ENCODE results near the gene GUCD1.

GUCD1 gene

DNA sequence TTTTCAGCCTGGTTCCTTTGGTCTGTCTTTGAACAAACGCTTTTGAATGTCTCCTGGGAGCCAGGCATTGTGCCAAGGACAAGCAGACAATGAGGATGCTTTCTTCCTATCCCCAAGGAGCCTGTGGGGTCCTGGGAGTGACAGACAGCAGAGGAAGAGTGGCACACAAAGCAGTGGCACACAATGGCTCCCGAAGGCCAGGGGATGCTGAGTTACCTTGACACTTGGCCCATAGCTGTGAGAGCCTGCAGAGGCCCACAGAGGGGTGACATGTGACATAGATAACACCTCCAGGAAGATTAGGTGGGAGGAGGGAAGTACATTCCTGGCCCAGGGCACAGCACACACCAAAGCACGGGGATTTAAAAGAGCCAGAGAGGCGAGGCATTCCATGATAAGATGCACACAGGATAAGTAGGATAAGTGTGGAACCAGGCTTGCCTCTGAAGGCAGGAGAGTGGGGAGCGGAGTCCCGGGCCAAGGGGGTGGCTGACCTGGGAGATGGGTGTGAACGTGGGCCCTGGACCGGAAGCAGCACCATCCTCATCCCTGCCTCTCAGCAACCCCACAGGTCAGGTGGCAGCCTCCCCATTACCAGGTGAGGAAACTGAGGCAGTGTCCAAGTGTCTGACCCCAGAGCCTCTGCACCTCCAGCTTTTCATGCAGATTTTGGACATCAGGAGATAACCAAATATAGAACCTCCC, 53.5 kb downstream of the GUCD1 start:
- TF ChIP-seq ZNF521 (tag by site-specific recombination; IDR thresholded peaks at IDR 0.05): no peak
- no peak for TF ChIP-seq ZXDB (tag by site-specific recombination; IDR thresholded peaks at IDR 0.05)
- TF ChIP-seq ZNF658 (tag by site-specific recombination; IDR thresholded peaks at IDR 0.05): no peak
- no peak for TF ChIP-seq ZNF394 (tag by site-specific recombination; IDR thresholded peaks at IDR 0.05; ENCODE audit: borderline replicate concordance)
- TF ChIP-seq, protein P1, sequence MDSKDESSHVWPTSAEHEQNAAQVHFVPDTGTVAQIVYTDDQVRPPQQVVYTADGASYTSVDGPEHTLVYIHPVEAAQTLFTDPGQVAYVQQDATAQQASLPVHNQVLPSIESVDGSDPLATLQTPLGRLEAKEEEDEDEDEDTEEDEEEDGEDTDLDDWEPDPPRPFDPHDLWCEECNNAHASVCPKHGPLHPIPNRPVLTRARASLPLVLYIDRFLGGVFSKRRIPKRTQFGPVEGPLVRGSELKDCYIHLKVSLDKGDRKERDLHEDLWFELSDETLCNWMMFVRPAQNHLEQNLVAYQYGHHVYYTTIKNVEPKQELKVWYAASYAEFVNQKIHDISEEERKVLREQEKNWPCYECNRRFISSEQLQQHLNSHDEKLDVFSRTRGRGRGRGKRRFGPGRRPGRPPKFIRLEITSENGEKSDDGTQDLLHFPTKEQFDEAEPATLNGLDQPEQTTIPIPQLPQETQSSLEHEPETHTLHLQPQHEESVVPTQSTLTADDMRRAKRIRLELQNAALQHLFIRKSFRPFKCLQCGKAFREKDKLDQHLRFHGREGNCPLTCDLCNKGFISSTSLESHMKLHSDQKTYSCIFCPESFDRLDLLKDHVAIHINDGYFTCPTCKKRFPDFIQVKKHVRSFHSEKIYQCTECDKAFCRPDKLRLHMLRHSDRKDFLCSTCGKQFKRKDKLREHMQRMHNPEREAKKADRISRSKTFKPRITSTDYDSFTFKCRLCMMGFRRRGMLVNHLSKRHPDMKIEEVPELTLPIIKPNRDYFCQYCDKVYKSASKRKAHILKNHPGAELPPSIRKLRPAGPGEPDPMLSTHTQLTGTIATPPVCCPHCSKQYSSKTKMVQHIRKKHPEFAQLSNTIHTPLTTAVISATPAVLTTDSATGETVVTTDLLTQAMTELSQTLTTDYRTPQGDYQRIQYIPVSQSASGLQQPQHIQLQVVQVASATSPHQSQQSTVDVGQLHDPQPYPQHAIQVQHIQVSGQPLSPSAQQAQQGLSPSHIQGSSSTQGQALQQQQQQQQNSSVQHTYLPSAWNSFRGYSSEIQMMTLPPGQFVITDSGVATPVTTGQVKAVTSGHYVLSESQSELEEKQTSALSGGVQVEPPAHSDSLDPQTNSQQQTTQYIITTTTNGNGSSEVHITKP (tag by site-specific recombination; IDR thresholded peaks at IDR 0.05): no peak
- no peak for TF ChIP-seq ZNF561 (tag by site-specific recombination; IDR thresholded peaks at IDR 0.05; ENCODE audit: borderline replicate concordance)
- TF ChIP-seq ZNF501 (tag by site-specific recombination; IDR thresholded peaks at IDR 0.05): no peak
- TF ChIP-seq ZBTB48 (tag by site-specific recombination; IDR thresholded peaks at IDR 0.05): no peak
- ChIA-PET POLR2A (no interaction called here), CTCF (interaction anchor here (0.8 to 6.7 kb wide), 10 partner anchors 8 to 976 kb away, joined by 3 to 99 read pairs (median 8); no protein-coding TSS in a partner anchor)
- Histone ChIP-seq H3K36me3 (ENCODE audit: control insufficient read depth in 2 of 2, insufficient read depth in 1 of 2, low read length in 2 of 2) (no peaks in the 10 kb centered on the region), H3K27ac (ENCODE audit: extremely low read depth, low read depth, low read length) (no peak overlapping the region), H3K4me1 (ENCODE audit: control insufficient read depth, insufficient read depth, low read length) (peaks cover under 1% of the 10 kb centered on the region; the same call in 1 of the 2 replicates), H3K9me3 (ENCODE audit: control insufficient read depth, insufficient read depth, low read depth, low read length) (no peaks in the 10 kb centered on the region), H3K4me3 (ENCODE audit: low read depth, low read length) (no peak overlapping the region)

DNA sequence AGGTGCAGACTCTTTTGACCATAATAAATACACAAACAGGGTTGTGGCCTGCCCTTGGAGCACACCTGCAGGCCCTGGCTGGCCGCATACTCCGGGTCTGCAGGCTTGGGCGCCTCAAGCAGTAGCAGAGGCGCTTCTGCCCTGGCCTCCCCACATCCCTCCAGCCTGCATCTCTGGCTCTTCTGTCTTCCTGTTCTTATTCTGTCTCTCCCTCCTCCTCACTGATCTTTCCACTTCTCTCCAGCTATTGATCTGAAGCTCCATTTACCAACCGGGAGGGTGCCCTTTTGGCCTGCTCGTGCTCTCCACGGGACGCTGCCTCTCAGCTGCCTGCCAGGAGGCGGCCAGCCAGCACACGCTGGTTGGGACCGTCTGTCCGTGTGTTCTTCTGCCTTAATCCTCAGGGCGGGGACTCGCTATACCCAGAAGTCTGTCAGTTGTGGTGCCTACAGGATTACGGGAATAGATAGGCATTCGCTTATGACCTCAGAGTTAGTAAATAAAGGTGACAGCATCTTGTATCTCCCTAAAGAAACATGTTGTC, 54.6 kb downstream of the GUCD1 start:
- Histone ChIP-seq H3K36me3 (ENCODE audit: control insufficient read depth in 2 of 2, insufficient read depth in 1 of 2, low read length in 2 of 2) (no peaks in the 10 kb centered on the region), H3K9me3 (ENCODE audit: control insufficient read depth, insufficient read depth, low read depth, low read length) (no peaks in the 10 kb centered on the region), H3K4me3 (ENCODE audit: low read depth, low read length) (no peak overlapping the region), H3K27ac (ENCODE audit: extremely low read depth, low read depth, low read length) (no peak overlapping the region), H3K4me1 (ENCODE audit: control insufficient read depth, insufficient read depth, low read length) (no peaks in the 10 kb centered on the region)
- ChIA-PET POLR2A (no interaction called here), CTCF (interaction anchor here (0.6 to 6.7 kb wide), 5 partner anchors 12 to 403 kb away, joined by 3 to 99 read pairs (median 4); no protein-coding TSS in a partner anchor)
- TF ChIP-seq HOXC10 (CRISPR knock-in tag; IDR thresholded peaks at IDR 0.05): no peak
- no peak for TF ChIP-seq PRDM1 (tag by site-specific recombination; IDR thresholded peaks at IDR 0.05)
- no peak for TF ChIP-seq KLF1 (tag by site-specific recombination; IDR thresholded peaks at IDR 0.05)
- TF ChIP-seq, protein P2, sequence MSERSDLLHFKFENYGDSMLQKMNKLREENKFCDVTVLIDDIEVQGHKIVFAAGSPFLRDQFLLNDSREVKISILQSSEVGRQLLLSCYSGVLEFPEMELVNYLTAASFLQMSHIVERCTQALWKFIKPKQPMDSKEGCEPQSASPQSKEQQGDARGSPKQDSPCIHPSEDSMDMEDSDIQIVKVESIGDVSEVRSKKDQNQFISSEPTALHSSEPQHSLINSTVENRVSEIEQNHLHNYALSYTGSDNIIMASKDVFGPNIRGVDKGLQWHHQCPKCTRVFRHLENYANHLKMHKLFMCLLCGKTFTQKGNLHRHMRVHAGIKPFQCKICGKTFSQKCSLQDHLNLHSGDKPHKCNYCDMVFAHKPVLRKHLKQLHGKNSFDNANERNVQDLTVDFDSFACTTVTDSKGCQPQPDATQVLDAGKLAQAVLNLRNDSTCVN (tag by site-specific recombination; optimal IDR thresholded peaks at IDR 0.05): no peak
- TF ChIP-seq ZNF707 (tag by site-specific recombination; IDR thresholded peaks at IDR 0.05): no peak
- TF ChIP-seq, protein P3, sequence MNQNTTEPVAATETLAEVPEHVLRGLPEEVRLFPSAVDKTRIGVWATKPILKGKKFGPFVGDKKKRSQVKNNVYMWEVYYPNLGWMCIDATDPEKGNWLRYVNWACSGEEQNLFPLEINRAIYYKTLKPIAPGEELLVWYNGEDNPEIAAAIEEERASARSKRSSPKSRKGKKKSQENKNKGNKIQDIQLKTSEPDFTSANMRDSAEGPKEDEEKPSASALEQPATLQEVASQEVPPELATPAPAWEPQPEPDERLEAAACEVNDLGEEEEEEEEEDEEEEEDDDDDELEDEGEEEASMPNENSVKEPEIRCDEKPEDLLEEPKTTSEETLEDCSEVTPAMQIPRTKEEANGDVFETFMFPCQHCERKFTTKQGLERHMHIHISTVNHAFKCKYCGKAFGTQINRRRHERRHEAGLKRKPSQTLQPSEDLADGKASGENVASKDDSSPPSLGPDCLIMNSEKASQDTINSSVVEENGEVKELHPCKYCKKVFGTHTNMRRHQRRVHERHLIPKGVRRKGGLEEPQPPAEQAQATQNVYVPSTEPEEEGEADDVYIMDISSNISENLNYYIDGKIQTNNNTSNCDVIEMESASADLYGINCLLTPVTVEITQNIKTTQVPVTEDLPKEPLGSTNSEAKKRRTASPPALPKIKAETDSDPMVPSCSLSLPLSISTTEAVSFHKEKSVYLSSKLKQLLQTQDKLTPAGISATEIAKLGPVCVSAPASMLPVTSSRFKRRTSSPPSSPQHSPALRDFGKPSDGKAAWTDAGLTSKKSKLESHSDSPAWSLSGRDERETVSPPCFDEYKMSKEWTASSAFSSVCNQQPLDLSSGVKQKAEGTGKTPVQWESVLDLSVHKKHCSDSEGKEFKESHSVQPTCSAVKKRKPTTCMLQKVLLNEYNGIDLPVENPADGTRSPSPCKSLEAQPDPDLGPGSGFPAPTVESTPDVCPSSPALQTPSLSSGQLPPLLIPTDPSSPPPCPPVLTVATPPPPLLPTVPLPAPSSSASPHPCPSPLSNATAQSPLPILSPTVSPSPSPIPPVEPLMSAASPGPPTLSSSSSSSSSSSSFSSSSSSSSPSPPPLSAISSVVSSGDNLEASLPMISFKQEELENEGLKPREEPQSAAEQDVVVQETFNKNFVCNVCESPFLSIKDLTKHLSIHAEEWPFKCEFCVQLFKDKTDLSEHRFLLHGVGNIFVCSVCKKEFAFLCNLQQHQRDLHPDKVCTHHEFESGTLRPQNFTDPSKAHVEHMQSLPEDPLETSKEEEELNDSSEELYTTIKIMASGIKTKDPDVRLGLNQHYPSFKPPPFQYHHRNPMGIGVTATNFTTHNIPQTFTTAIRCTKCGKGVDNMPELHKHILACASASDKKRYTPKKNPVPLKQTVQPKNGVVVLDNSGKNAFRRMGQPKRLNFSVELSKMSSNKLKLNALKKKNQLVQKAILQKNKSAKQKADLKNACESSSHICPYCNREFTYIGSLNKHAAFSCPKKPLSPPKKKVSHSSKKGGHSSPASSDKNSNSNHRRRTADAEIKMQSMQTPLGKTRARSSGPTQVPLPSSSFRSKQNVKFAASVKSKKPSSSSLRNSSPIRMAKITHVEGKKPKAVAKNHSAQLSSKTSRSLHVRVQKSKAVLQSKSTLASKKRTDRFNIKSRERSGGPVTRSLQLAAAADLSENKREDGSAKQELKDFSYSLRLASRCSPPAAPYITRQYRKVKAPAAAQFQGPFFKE (tag by site-specific recombination; IDR thresholded peaks at IDR 0.05; ENCODE audit: borderline replicate concordance): no peak
- TF ChIP-seq ZNF155 (tag by site-specific recombination; IDR thresholded peaks at IDR 0.05): no peak
- no peak for TF ChIP-seq ZNF311 (tag by site-specific recombination; IDR thresholded peaks at IDR 0.05; ENCODE audit: borderline replicate concordance)
- TF ChIP-seq ZNF266 (tag by site-specific recombination; IDR thresholded peaks at IDR 0.05; ENCODE audit: low read depth): no peak
- no peak for TF ChIP-seq ZNF747 (tag by site-specific recombination; IDR thresholded peaks at IDR 0.05)
- TF ChIP-seq BCL11B (tag by site-specific recombination; IDR thresholded peaks at IDR 0.05; ENCODE audit: low read depth): no peak
- no peak for TF ChIP-seq ZNF777 (tag by site-specific recombination; IDR thresholded peaks at IDR 0.05; ENCODE audit: borderline replicate concordance)
- TF ChIP-seq, protein P4, sequence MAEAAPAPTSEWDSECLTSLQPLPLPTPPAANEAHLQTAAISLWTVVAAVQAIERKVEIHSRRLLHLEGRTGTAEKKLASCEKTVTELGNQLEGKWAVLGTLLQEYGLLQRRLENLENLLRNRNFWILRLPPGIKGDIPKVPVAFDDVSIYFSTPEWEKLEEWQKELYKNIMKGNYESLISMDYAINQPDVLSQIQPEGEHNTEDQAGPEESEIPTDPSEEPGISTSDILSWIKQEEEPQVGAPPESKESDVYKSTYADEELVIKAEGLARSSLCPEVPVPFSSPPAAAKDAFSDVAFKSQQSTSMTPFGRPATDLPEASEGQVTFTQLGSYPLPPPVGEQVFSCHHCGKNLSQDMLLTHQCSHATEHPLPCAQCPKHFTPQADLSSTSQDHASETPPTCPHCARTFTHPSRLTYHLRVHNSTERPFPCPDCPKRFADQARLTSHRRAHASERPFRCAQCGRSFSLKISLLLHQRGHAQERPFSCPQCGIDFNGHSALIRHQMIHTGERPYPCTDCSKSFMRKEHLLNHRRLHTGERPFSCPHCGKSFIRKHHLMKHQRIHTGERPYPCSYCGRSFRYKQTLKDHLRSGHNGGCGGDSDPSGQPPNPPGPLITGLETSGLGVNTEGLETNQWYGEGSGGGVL (tag by site-specific recombination; IDR thresholded peaks at IDR 0.05): no peak
- no peak for TF ChIP-seq HOXD13 (CRISPR knock-in tag; IDR thresholded peaks at IDR 0.05; ENCODE audit: borderline replicate concordance)
